ENCODE measurements around the gene BSN.

DNA sequence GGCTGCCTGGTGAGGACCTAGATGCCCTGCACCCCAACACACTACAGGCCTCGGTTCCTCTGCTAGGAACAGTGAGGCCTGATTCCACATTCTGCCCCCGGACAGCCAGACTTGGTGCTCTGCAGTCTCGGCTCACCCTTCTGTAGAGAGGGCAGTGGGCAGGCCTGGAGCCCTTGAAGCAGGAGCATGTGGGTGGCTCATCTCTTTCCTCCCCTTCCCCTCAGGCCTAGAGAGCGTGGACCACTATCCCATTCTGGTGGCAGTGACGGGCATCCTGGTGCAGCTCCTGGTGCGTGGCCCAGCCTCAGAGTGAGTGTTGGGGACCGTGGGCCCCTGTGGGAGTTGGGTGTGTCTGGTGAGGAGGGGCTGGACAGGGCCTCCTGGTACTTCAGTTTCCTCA is 161.9 kb downstream of the BSN start:
- TF ChIP-seq, protein P1, sequence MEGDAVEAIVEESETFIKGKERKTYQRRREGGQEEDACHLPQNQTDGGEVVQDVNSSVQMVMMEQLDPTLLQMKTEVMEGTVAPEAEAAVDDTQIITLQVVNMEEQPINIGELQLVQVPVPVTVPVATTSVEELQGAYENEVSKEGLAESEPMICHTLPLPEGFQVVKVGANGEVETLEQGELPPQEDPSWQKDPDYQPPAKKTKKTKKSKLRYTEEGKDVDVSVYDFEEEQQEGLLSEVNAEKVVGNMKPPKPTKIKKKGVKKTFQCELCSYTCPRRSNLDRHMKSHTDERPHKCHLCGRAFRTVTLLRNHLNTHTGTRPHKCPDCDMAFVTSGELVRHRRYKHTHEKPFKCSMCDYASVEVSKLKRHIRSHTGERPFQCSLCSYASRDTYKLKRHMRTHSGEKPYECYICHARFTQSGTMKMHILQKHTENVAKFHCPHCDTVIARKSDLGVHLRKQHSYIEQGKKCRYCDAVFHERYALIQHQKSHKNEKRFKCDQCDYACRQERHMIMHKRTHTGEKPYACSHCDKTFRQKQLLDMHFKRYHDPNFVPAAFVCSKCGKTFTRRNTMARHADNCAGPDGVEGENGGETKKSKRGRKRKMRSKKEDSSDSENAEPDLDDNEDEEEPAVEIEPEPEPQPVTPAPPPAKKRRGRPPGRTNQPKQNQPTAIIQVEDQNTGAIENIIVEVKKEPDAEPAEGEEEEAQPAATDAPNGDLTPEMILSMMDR (IDR thresholded peaks at IDR 0.05; ENCODE audit: low read depth, low read length), result no peak
- no peak for TF ChIP-seq EZH2phosphoT487 (IDR thresholded peaks at IDR 0.05; ENCODE audit: low read depth)

Measured in OCI-LY3 (cell line).